Smooth muscle cell (in vitro differentiated cells): ENCODE results near the gene ASIC2. TPM values are rescaled to one million over a fixed set of nuclear protein-coding genes. Genes with fewer than 3 reads are reported as not detected.

ENCODE experiments used
- DNase-seq: peaks from one replicate; lab custom pipeline; 2025; ENCODE audit not compliant: unreplicated experiment; lab: John Stamatoyannopoulos, UW
- H2AFZ ChIP-seq: fragments of 200-600 bp; sonication (generic); 2 replicates; pipeline ENCODE4 v1.6.0; 2016; ENCODE audit warnings: antibody characterized with exemption, low read depth, mild to moderate bottlenecking
- H3F3A ChIP-seq: fragments of 200-600 bp; sonication (generic); 2 replicates; pipeline ENCODE4 v1.6.0; 2017; ENCODE audit warnings: antibody characterized with exemption, low read depth
- H3K27ac ChIP-seq: fragments of 200-600 bp; sonication (generic); 2 replicates; pipeline ENCODE4 v1.5.1; 2016; ENCODE audit warnings: low read depth, mild to moderate bottlenecking
- H3K27me3 ChIP-seq: fragments of 200-600 bp; sonication (generic); 2 replicates; pipeline ENCODE4 v1.6.1; 2016; ENCODE audit warnings: low read depth, mild to moderate bottlenecking
- H3K36me3 ChIP-seq: fragments of 200-600 bp; sonication (generic); 2 replicates; pipeline ENCODE4 v1.5.1; 2016; ENCODE audit warnings: low read depth
- H3K4me1 ChIP-seq: fragments of 200-600 bp; sonication (generic); 2 replicates; pipeline ENCODE4 v1.5.1; 2016; ENCODE audit warnings: low read depth
- H3K4me2 ChIP-seq: fragments of 200-600 bp; sonication (generic); 2 replicates; pipeline ENCODE4 v1.6.0; 2016; ENCODE audit warnings: mild to moderate bottlenecking
- H3K4me3 ChIP-seq: fragments of 200-600 bp; sonication (generic); 2 replicates; pipeline ENCODE4 v1.5.1; 2016; ENCODE audit warnings: mild to moderate bottlenecking
- H3K79me2 ChIP-seq: fragments of 200-600 bp; sonication (generic); 2 replicates; pipeline ENCODE4 v1.6.0; 2016; ENCODE audit warnings: low read depth, mild to moderate bottlenecking
- H3K9ac ChIP-seq: fragments of 200-600 bp; sonication (generic); 2 replicates; pipeline ENCODE4 v1.6.0; 2016; ENCODE audit warnings: low read depth
- H3K9me3 ChIP-seq: fragments of 200-600 bp; sonication (generic); replicated peaks from 2 replicates; pipeline ENCODE4 v1.5.1; 2016; ENCODE audit warnings: low read depth
- H4K20me1 ChIP-seq: fragments of 200-600 bp; sonication (generic); 2 replicates; pipeline ENCODE4 v1.6.0; 2016; ENCODE audit warnings: low read depth
- WGBS: methylation state at CpG from one replicate; pipeline ENCODE4 v1.1.7; 2016; ENCODE audit warnings: low lambda C conversion rate; 5-methylcytosine and 5-hydroxymethylcytosine counted together
- polyA plus RNA-seq: library from polyadenylated mRNA; unstranded; fragments of >200 nt; fragmentation: Nextera tagmentation; extraction: Ambion mirVana; gene quantifications from 2 replicates; pipeline ENCODE4 v1.2.1, GENCODE V29; 2016
- total RNA-seq: library from RNA; depleted of rRNA; stranded (reverse); fragments of >200 nt; gene quantifications from 2 replicates; pipeline ENCODE4 v1.2.3, GENCODE V29; 2014
- TF ChIP-seq, protein P1 (sequence below): fragments of 200-600 bp; sonication (generic); IDR thresholded peaks from 2 replicates; pipeline ENCODE4 v1.5.1; 2017; ENCODE audit warnings: borderline replicate concordance, mild to moderate bottlenecking, antibody characterized with exemption; ENCODE audit not compliant: insufficient read depth, poor library complexity, severe bottlenecking

ASIC2 gene
- total and polyA plus RNA-seq, 2 experiments from 2014 or later = 0.18 to 0.23 TPM

DNA sequence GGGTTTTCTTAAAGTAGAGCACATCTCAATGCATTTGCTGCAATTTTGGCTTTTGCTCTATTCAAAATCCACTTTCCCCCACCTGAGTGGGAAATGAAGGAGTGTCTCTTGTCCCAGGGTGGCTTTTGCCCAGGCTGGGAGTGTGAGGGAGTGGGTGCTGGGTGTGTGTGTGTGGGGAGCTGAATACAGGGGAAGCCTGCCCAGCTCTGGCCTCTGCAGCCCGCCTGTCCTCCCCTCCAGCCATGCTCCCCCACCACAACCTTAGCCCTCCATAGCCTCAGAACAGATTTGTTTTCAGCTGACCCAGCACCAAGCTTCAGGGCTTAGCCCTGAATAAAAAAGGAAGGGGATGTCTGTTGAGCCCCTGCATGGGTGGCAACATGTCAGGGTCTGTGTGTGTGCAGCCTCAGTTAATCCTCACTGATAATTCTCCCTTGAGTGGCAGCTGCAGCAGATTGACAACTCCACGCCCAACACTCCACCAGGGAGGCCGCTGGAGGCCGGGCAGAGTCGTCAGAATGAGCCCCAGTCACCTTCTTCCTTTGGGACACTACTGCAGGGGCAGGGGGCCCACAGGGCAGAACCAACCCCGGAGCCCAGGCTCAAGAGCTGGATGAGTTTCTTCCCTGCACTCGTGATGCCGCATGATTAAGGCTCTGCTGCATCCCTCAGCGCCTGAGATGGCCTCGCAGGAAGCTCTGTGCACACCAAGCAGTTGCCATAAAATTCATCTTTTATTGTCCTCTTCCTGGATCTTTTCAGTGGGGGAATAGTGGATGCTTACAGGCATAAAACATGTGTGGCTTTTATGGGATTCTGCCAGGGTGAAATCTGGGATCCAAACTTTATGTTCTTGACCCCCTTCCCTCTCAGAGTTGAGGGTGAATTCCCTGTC lies 246.5 kb downstream of the ASIC2 start:
- Histone ChIP-seq H3K4me3 (no peak overlapping the region), H3K36me3 (no peaks in the 10 kb centered on the region), H3K79me2 (no peaks in the 10 kb centered on the region), H3K27me3 (no peaks in the 10 kb centered on the region), H3F3A (no peaks in the 10 kb centered on the region), H3K4me1 (no peaks in the 10 kb centered on the region), H3K9me3 (no peaks in the 10 kb centered on the region), H3K4me2 (no peak overlapping the region), H2AFZ (no peak overlapping the region), H4K20me1 (no peaks in the 10 kb centered on the region), H3K9ac (no peak overlapping the region), H3K27ac (no peak overlapping the region)
- 77% methylated on average over 10 of the region's 10 CpGs for WGBS
- TF ChIP-seq, protein P1, sequence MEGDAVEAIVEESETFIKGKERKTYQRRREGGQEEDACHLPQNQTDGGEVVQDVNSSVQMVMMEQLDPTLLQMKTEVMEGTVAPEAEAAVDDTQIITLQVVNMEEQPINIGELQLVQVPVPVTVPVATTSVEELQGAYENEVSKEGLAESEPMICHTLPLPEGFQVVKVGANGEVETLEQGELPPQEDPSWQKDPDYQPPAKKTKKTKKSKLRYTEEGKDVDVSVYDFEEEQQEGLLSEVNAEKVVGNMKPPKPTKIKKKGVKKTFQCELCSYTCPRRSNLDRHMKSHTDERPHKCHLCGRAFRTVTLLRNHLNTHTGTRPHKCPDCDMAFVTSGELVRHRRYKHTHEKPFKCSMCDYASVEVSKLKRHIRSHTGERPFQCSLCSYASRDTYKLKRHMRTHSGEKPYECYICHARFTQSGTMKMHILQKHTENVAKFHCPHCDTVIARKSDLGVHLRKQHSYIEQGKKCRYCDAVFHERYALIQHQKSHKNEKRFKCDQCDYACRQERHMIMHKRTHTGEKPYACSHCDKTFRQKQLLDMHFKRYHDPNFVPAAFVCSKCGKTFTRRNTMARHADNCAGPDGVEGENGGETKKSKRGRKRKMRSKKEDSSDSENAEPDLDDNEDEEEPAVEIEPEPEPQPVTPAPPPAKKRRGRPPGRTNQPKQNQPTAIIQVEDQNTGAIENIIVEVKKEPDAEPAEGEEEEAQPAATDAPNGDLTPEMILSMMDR = no peak
- no peak for DNase-seq

DNA sequence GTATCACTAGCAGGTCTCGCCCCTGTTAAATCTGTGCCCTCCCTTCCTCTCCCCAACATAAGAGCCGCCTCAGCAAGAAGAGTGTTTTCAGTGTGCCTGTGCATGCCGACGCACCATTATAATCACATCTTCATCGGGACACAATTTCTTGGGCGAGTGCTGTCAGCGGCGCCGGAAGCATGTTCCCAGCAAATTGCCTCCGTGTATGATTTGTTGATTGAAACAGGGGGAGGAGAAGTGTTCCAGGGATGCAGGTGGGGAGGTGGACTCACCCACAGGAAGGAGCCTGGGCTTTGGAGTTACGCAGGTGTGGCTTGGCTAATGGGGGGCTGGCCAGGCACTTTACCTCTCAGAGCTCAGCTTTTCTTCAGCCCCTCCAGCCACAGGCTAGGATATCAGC lies 247.9 kb downstream of the ASIC2 start:
- no peaks in the 10 kb centered on the region for H3K4me1 ChIP-seq
- WGBS = 95% methylated on average over 11 of the region's 11 CpGs

DNA sequence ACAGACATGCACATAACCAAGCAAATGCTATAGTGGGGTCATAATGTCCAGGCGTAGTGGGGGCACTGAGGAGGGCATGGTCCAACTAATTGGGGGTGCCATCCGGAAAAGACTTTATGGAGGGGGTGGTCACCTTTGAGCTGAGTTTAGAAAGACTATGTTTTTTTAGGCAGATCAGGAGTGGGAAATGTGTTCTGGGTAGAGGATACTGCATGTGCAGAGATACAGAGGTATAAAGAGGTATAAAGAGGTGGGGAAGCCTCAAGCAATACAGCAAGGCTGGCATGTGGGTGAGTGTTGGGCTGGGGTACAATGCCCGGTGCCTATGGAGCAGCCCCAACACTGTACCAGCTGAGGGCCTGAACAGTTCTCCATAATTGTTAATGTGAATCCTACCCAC lies 248.3 kb downstream of the ASIC2 start:
- H3K9ac ChIP-seq = no peak overlapping the region
- H2AFZ ChIP-seq = no peak overlapping the region
- TF ChIP-seq, protein P1 = no peak
- no peak overlapping the region for H3K27ac ChIP-seq
- no peaks in the 10 kb centered on the region for H4K20me1 ChIP-seq
- no peak overlapping the region for H3K4me2 ChIP-seq
- no peaks in the 10 kb centered on the region for H3K4me1 ChIP-seq
- no peaks in the 10 kb centered on the region for H3K27me3 ChIP-seq
- H3K9me3 ChIP-seq = no peaks in the 10 kb centered on the region
- no peak overlapping the region for H3K4me3 ChIP-seq
- H3K36me3 ChIP-seq = no peaks in the 10 kb centered on the region
- DNase-seq = no peak
- H3F3A ChIP-seq = no peaks in the 10 kb centered on the region
- no peaks in the 10 kb centered on the region for H3K79me2 ChIP-seq
- WGBS = 94% methylated on average over 3 of the region's 3 CpGs

More for the DNA sequence above, 247.9 kb downstream of the ASIC2 start:
- H2AFZ ChIP-seq = no peak overlapping the region
- no peaks in the 10 kb centered on the region for H3F3A ChIP-seq
- H4K20me1 ChIP-seq = no peaks in the 10 kb centered on the region
- no peak overlapping the region for H3K27ac ChIP-seq
- no peak for DNase-seq
- H3K36me3 ChIP-seq = no peaks in the 10 kb centered on the region
- no peaks in the 10 kb centered on the region for H3K27me3 ChIP-seq
- no peaks in the 10 kb centered on the region for H3K9me3 ChIP-seq
- H3K9ac ChIP-seq = no peak overlapping the region
- H3K4me2 ChIP-seq = no peak overlapping the region
- TF ChIP-seq, protein P1 = no peak
- H3K4me3 ChIP-seq = no peak overlapping the region
- no peaks in the 10 kb centered on the region for H3K79me2 ChIP-seq
